ENCODE measurements around the gene KRT3. TPM values are rescaled to one million over a fixed set of nuclear protein-coding genes. Genes with fewer than 3 reads are reported as not detected.

Gene KRT3
- total RNA-seq, 1 experiment from 2014 or later, result not detected

DNA sequence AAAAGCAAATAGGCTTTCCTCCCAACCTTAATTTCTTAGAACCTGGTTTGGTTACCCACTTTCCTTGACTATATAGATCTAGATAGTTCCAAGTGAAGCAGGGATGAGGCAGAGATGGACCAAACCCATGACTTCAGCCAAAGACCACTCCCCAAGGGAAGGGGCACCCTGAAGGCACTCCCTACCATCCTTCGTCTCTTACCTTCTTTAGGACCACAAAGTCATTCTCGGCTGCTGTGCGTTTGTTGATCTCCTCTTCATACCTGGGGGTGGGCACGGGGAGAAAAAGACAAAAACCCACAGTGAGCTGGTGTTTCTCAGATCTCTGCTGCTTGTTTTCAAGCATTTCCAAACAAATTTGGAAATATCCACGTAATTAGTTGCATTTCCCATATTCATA is 14.6 kb upstream of the KRT3 start:
- Histone ChIP-seq H4K20me1 (ENCODE audit: insufficient read depth) (no peaks in the 10 kb centered on the region), H3K9me2 (ENCODE audit: insufficient read depth) (no peaks in the 10 kb centered on the region), H2AFZ (ENCODE audit: low read depth, low read length, poor library complexity, severe bottlenecking) (no peak overlapping the region), H3K27ac (ENCODE audit: low read depth, low read length) (no peak overlapping the region), H3K4me3 (replicated peaks in 1 of 2; ENCODE audit: low read depth in 1 of 2, low read length in 2 of 2) (no peak overlapping the region), H3K4me1 (ENCODE audit: control insufficient read depth in 1 of 2, insufficient read depth in 2 of 2, low read length in 2 of 2) (no peaks in the 10 kb centered on the region), H3K79me2 (ENCODE audit: insufficient read depth, low read length) (no peaks in the 10 kb centered on the region), H3K9ac (ENCODE audit: low read length) (no peak overlapping the region), H3K27me3 (ENCODE audit: insufficient read depth, low read length) (peaks cover 10% of the 10 kb centered on the region; the same call in 1 of the 2 replicates), H3K4me2 (ENCODE audit: low read length) (no peak overlapping the region), H3K36me3 (ENCODE audit: control insufficient read depth in 1 of 2, insufficient read depth in 2 of 2, low read length in 2 of 2) (no peaks in the 10 kb centered on the region), H3K9me3 (ENCODE audit: control insufficient read depth in 1 of 2, insufficient read depth in 1 of 2, low read depth in 1 of 2, low read length in 2 of 2) (no peaks in the 10 kb centered on the region)
- no peak for TF ChIP-seq SIN3A (IDR thresholded peaks at IDR 0.05; ENCODE audit: low read depth)
- TF ChIP-seq SRF (IDR thresholded peaks at IDR 0.05; ENCODE audit: low read depth), result no peak
- no peak for TF ChIP-seq JUND (IDR thresholded peaks at IDR 0.05)
- TF ChIP-seq, protein P1, sequence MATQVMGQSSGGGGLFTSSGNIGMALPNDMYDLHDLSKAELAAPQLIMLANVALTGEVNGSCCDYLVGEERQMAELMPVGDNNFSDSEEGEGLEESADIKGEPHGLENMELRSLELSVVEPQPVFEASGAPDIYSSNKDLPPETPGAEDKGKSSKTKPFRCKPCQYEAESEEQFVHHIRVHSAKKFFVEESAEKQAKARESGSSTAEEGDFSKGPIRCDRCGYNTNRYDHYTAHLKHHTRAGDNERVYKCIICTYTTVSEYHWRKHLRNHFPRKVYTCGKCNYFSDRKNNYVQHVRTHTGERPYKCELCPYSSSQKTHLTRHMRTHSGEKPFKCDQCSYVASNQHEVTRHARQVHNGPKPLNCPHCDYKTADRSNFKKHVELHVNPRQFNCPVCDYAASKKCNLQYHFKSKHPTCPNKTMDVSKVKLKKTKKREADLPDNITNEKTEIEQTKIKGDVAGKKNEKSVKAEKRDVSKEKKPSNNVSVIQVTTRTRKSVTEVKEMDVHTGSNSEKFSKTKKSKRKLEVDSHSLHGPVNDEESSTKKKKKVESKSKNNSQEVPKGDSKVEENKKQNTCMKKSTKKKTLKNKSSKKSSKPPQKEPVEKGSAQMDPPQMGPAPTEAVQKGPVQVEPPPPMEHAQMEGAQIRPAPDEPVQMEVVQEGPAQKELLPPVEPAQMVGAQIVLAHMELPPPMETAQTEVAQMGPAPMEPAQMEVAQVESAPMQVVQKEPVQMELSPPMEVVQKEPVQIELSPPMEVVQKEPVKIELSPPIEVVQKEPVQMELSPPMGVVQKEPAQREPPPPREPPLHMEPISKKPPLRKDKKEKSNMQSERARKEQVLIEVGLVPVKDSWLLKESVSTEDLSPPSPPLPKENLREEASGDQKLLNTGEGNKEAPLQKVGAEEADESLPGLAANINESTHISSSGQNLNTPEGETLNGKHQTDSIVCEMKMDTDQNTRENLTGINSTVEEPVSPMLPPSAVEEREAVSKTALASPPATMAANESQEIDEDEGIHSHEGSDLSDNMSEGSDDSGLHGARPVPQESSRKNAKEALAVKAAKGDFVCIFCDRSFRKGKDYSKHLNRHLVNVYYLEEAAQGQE (IDR thresholded peaks at IDR 0.05; ENCODE audit: low read depth), result no peak
- TF ChIP-seq, protein P2, sequence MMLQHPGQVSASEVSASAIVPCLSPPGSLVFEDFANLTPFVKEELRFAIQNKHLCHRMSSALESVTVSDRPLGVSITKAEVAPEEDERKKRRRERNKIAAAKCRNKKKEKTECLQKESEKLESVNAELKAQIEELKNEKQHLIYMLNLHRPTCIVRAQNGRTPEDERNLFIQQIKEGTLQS (IDR thresholded peaks at IDR 0.05), result no peak
- TF ChIP-seq EZH2phosphoT487 (IDR thresholded peaks at IDR 0.05; ENCODE audit: borderline replicate concordance), result no peak
- TF ChIP-seq ZFX (IDR thresholded peaks at IDR 0.05), result no peak
- no peak for TF ChIP-seq POLR2AphosphoS5 (IDR thresholded peaks at IDR 0.05; ENCODE audit: low read depth, low read length)
- no peak for TF ChIP-seq ZNF274 (IDR thresholded peaks at IDR 0.05; ENCODE audit: low read depth, low read length)
- TF ChIP-seq SP1 (IDR thresholded peaks at IDR 0.05; ENCODE audit: low read depth), result no peak
- TF ChIP-seq TCF7L2 (IDR thresholded peaks at IDR 0.05; ENCODE audit: borderline replicate concordance, extremely low read depth, insufficient read depth, insufficient read length), result no peak
- TF ChIP-seq, protein P3, sequence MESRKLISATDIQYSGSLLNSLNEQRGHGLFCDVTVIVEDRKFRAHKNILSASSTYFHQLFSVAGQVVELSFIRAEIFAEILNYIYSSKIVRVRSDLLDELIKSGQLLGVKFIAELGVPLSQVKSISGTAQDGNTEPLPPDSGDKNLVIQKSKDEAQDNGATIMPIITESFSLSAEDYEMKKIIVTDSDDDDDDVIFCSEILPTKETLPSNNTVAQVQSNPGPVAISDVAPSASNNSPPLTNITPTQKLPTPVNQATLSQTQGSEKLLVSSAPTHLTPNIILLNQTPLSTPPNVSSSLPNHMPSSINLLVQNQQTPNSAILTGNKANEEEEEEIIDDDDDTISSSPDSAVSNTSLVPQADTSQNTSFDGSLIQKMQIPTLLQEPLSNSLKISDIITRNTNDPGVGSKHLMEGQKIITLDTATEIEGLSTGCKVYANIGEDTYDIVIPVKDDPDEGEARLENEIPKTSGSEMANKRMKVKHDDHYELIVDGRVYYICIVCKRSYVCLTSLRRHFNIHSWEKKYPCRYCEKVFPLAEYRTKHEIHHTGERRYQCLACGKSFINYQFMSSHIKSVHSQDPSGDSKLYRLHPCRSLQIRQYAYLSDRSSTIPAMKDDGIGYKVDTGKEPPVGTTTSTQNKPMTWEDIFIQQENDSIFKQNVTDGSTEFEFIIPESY (IDR thresholded peaks at IDR 0.05; ENCODE audit: extremely low read depth, insufficient replicate concordance, low read length), result no peak
- TF ChIP-seq RAD21 (IDR thresholded peaks at IDR 0.05; ENCODE audit: low read depth), result no peak
- TF ChIP-seq POLR2A (IDR thresholded peaks at IDR 0.05; ENCODE audit: borderline replicate concordance, extremely low read depth, insufficient read depth, insufficient read length), result no peak
- no peak for TF ChIP-seq CEBPB (IDR thresholded peaks at IDR 0.05; ENCODE audit: low read depth)
- no peak for TF ChIP-seq EZH2 (IDR thresholded peaks at IDR 0.05)
- no peak for TF ChIP-seq EGR1 (IDR thresholded peaks at IDR 0.05; ENCODE audit: low read depth)
- no peak for TF ChIP-seq FOSL1 (IDR thresholded peaks at IDR 0.05; ENCODE audit: low read depth)
- no peak for TF ChIP-seq MAX (IDR thresholded peaks at IDR 0.05)
- TF ChIP-seq ELF1 (IDR thresholded peaks at IDR 0.05; ENCODE audit: borderline replicate concordance, low read depth), result no peak
- ChIA-PET RAD21 (ENCODE audit: low non-redundant PET in 1 of 2, low total read pairs in 2 of 2, uncharacterized antibody in 2 of 2, unreplicated experiment in 2 of 2) (no interaction called here), POLR2A (no interaction called here), CTCF (no interaction called here)
- no peak for DNase-seq (ENCODE audit: low read depth, low spot score)
- no peak for ATAC-seq
- intact Hi-C loops (cut with micrococcal nuclease), result no loop called here
- BruUV-seq (replicated peaks), result no TSS peak

Measured in HCT116 (cell line).